HG02885 (cell line): ENCODE measurements around the gene CERK.

Source experiments
- ATAC-seq: cut with Tn5 transposase; IDR thresholded peaks from one replicate; pipeline ENCODE4 v1.9.1; 2021; ENCODE audit warnings: mild to moderate bottlenecking; ENCODE audit not compliant: unreplicated experiment, poor library complexity

Gene CERK

DNA sequence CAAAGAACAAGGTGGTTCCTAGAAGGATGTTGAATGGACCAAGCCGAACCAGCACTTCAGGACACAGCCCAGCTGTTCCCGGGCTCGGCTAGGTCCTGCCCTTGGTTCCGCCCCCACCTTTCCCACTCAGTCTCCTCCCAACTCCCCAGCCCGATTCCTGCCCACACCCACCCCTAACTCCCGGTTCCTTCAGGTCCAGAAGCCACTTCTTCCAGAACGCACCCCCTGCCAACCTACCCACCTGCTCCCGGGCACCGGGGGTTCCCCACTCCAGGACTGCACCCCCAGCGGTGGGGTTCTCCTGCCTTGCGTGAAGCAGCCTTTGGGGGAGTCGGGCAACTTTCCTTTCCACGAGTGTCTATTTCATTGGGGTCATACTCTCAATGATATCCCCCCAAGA is 30.7 kb downstream of the CERK start:
- ATAC-seq = no peak

DNA sequence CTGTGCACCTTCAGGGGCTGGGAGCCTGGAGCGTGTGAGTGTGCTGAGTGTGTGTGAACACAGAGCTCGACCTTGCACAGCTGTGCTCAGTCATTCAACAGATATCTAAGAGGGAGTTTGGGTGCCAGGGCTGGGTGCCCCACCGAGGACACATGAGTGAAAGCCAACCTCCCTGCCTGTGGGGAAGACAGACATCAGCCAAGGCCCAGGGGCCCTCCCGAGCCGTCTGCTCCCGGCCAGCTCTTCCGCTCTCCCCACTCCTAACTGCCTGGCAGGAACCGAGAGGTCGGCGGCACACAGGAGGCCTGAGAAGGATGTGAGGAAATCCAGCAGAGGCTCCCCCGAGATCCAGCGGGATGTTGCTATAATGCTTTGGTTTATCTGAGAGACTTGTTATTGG is 32.0 kb downstream of the CERK start:
- no peak for ATAC-seq

- no peak for ATAC-seq
Measured at GRCh38 chr22:46703996-46704370, 34.1 kb downstream of the CERK start.

DNA sequence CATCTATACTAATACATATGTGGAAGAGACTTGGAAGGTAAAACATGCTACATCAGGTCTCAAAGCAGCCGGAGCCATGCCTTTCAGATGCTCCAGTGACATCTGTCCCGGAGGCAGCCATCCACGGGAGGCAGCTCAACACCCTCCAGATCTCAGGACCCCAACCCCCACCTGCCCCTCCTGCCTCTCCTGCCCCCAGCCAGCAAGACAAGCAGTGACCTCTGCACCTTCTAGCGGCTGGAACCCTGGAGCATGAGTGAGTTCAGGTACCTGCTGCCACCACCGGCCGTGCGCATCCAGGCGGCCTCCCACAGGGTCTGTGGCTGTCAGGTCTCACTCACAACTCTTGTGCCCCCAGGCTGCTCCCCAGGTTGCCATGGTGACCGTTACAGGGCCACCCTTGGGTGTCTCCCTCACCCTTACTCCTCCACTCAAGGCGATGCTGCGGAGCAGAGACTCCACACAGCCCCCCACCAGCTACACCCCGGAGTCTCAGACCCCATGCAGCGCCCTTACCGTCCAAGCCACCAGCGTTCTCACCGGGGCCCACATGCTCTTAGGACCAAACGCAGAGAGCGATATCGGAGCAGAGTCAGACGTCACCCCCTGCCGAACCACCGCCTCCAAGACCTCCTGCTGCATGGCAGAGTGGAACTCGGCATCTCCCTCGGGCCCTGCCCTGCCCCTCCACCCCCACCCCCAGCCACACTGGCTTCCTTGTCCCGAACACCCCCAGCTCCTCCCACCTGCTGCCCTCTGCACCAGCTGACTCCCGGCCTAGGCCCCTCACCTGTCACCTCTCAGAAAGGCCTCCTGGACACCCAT is 34.7 kb downstream of the CERK start:
- ATAC-seq = no peak

DNA sequence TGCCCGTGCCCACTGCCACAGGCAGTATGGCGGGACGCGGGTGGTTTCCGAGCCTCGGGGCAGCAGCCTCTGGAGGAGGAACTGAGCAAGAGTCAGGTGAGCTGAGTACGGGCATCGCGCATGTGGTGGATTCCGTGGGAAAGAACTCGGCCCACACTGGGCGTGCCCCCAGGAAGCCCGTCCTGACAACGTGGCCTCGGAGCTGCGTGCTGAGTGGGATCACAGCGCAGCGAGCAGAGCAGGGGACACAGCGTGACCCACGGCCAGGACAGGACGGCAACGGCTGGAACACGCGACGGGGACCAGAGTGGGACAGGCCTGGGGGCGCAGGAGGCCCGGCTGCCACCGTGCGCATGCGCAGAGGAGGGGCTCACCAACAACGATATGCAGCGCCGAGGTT is 36.8 kb downstream of the CERK start:
- no peak for ATAC-seq

- no peak for ATAC-seq
Measured at GRCh38 chr22:46699091-46699490, 39.0 kb downstream of the CERK start.

DNA sequence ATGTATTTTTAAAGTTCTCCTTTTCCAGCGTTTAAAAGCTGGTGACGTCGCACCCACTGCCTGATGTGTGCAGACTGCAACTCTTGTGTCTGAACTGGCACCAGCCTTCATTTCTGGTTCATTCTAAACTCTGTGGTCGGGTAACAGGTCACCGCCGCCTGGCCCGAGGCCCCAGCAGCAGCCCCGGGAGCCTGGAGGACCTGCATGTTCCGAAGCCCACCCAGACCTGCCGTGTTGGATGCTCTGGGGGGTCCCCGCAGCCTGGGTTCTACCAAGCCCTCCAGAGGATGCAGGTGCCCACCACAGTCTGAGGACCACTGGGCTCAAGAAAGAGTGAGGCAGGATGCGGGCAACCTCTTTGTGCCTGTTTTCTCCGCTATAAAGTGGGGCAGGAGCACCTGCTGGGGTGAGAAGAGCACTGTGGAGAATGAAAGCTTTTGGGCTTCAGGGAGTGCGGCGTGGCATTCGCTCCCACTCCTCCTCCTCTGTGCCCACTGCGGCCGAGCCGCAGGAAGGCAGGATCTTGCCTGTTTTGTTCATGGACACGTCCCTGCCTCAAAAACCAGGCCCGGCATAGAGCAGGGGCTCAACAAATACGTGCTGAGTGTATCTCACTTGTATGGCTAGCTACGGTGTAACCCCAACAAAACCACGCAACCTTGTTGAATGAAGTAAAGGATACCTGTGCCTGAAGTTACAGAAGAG is 40.1 kb downstream of the CERK start:
- no peak for ATAC-seq

GRCh38 chr22:46696614-46697013 is 41.4 kb downstream of the CERK start:
- ATAC-seq = no peak

DNA sequence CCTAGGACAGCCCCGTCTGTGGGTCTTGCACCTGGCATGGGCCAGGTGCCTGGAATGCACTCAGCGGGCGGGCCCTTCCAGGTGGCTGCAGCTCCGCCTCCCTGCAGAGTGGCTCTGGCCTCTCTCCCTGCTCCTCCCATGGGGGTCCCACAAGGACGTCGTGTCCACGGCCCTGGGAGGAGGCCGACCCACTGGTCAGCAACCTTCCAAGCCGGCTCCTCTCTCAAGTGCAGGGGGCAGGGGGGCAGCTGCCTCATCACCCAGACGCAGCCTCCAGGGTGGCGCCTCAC is 41.9 kb downstream of the CERK start:
- ATAC-seq = no peak

DNA sequence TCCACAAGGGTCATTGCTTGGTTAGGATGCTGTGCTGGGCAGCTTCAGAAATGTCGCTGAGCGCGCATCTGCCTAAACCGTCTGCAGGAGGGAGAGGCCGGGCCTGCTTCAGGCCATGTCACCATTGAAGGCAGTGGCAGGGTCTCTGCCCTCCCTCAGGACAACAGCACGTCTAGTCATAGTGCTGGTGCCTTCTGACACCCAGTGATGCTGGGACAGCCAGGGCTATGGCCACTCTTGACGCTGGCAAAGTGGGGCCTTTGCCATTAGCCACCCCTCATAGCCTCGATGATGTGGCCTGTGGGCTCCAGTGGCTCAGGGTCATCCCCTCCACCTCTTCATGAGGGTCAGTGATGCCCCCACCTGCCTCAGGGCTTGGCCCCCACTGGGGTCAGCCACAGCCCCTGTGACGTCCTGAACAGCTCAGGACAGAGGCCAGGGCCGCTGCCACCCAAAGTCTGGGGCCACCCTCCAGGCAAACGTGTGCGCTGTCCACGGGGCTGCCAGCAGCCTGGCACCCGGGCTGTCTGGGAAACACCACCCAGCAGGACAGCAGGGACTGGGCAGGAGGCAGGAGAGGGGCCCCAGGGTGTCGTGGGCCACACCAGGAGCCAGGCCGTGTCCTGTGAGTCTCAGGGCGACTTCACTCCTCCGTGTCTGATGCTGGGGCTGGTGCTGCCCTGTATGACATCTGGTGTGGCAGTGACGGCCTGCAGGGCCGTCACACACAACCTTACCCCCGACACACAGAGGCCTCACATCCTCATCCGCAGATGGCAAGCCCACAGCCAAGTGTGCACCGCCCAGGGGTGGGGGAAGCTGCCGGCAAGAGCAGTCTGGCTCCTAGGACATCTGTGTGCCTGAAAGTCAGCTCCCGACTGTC is 42.5 kb downstream of the CERK start:
- no peak for ATAC-seq

- ATAC-seq = no peak
Measured at GRCh38 chr22:46694416-46695170, 43.5 kb downstream of the CERK start.

GRCh38 chr22:46693634-46694415 is 44.2 kb downstream of the CERK start:
- ATAC-seq = no peak

GRCh38 chr22:46691571-46691970 is 46.5 kb downstream of the CERK start:
- ATAC-seq = no peak

GRCh38 chr22:46690146-46690545 is 47.9 kb downstream of the CERK start:
- ATAC-seq = no peak

GRCh38 chr22:46688949-46689348 is 49.1 kb downstream of the CERK start:
- ATAC-seq = no peak

- no peak for ATAC-seq
Measured at GRCh38 chr22:46687460-46687859, 50.6 kb downstream of the CERK start.

- ATAC-seq = no peak
Measured at GRCh38 chr22:46687048-46687444, 51.0 kb downstream of the CERK start.

DNA sequence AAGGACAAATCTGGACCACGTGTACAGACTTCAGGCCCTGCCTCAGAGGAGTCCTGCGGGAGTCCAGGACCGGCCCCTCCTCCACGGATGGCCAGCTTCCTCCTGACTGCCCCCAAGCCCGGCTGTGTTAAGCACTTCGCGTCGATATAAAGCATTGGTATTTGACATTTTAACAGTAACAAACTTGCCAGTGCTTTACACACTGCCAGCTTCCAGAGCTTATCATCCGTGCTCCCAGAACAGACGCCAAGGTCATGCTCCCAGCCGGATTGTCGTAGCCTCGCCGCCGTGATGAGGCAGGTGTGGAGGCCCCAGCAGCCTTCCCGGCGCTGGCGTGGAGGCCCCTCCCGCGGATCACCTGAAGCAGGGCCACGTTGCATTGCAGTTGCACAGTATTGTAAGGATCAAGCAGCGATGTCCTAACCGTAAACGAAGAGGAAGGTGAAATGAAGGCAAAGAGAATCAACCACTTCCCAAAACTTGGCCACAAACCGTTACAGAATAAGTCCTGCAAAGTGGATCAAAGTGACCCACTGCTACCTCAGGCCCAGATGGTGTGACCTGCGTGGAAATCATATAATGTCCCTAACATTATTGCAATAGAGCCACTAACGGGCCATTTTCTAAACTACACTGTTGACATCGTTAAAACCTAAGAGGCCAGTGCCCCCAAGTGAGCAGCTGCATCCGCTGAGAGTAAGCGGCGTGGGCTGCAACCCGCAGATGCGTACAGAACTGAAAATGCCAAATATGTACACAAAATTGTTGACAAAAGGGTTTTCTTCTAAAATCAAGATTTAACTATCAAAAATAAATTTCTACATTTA is 51.6 kb downstream of the CERK start:
- ATAC-seq = no peak

- ATAC-seq = peak; percentile 58
Measured at GRCh38 chr22:46684706-46685105, 53.3 kb downstream of the CERK start.
